NCI-H82 treated with DMSO at 0.1 percent for 48 hours (cell line): Measurements from ENCODE around the gene PRSS56.

Source experiments
- DNase-seq: peaks from one replicate; lab custom pipeline; 2025; ENCODE audit not compliant: unreplicated experiment; lab: John Stamatoyannopoulos, UW

The PRSS56 gene

GRCh38 chr2:232540441-232541041, 20.4 kb downstream of the PRSS56 start:
- DNase-seq, result no peak

- no peak for DNase-seq
Observed at GRCh38 chr2:232541195-232541960, 21.2 kb downstream of the PRSS56 start.

GRCh38 chr2:232541961-232542714, 21.9 kb downstream of the PRSS56 start:
- DNase-seq, result no peak

GRCh38 chr2:232542715-232543467, 22.7 kb downstream of the PRSS56 start:
- DNase-seq, result no peak

- no peak for DNase-seq
Observed at GRCh38 chr2:232543491-232543890, 23.3 kb downstream of the PRSS56 start.

GRCh38 chr2:232543928-232544631, 23.9 kb downstream of the PRSS56 start:
- DNase-seq, result no peak

GRCh38 chr2:232544674-232545073, 24.5 kb downstream of the PRSS56 start:
- DNase-seq, result no peak

- DNase-seq, result no peak
Observed at GRCh38 chr2:232545511-232546375, 25.6 kb downstream of the PRSS56 start.

- no peak for DNase-seq
Observed at GRCh38 chr2:232547991-232548390, 27.8 kb downstream of the PRSS56 start.

GRCh38 chr2:232549655-232550353, 29.6 kb downstream of the PRSS56 start:
- no peak for DNase-seq

- peak; percentile 84 for DNase-seq
Observed at GRCh38 chr2:232550354-232551249, 30.4 kb downstream of the PRSS56 start, which contains the start of the genes EIF4E2 and TIGD1. EIF4E2 (plus strand) TSS chr2:232550689; CDS start chr2:232550725, 36 bp downstream. TIGD1 (minus strand) TSS chr2:232550557; CDS start chr2:232549882, 675 bp downstream.

GRCh38 chr2:232551250-232551638, 31.1 kb downstream of the PRSS56 start:
- DNase-seq, result no peak

GRCh38 chr2:232551776-232552175, 31.6 kb downstream of the PRSS56 start:
- DNase-seq, result no peak

- DNase-seq, result no peak
Observed at GRCh38 chr2:232556426-232556825, 36.2 kb downstream of the PRSS56 start.

- no peak for DNase-seq
Observed at GRCh38 chr2:232562515-232563151, 42.4 kb downstream of the PRSS56 start.

- no peak for DNase-seq
Observed at GRCh38 chr2:232563580-232563979, 43.4 kb downstream of the PRSS56 start.

GRCh38 chr2:232567721-232568120, 47.5 kb downstream of the PRSS56 start:
- no peak for DNase-seq
